HCT116 (cell line): ENCODE data around the gene TCF19.
"Not testable (repeated sequence)": the region's sequence is repeated elsewhere in the genome, so short reads cannot be mapped to it uniquely, and the experiment has no call there.

Experiments
- CTCF ChIP-seq, 3 experiments: fragments of 200-600 bp in 1 of 3; sonication (generic) in 1 of 3; IDR thresholded peaks in 2 of 3; conservative IDR thresholded peaks in 1 of 3; 2 replicates each; pipeline ENCODE4 v1.5.1; 2012 to 2017; ENCODE audit warnings: low read depth in 2 of 3, low read length in 2 of 3, antibody characterized with exemption in 1 of 3, borderline replicate concordance in 1 of 3, control low read depth in 1 of 3, mild to moderate bottlenecking in 1 of 3, mixed read lengths in 1 of 3, mixed run types in 1 of 3, moderate library complexity in 1 of 3; ENCODE audit not compliant: insufficient read depth in 1 of 3
- EZH2 ChIP-seq: fragments of 200-600 bp; sonication (generic); IDR thresholded peaks from 2 replicates; pipeline ENCODE4 v1.6.1; 2017; ENCODE audit warnings: antibody characterized with exemption, mixed run types
- YY1 ChIP-seq: IDR thresholded peaks from 2 replicates; pipeline ENCODE4 v1.6.1; 2011; ENCODE audit warnings: low read length, low read depth, moderate library complexity, mild to moderate bottlenecking; ENCODE audit not compliant: insufficient replicate concordance; ENCODE audit errors: extremely low read depth
- ZNF274 ChIP-seq: fragments of 200-500 bp; sonication (Bioruptor generic); IDR thresholded peaks from 2 replicates; pipeline ENCODE4 v1.6.1; 2014; ENCODE audit warnings: mild to moderate bottlenecking, low read depth, low read length, inconsistent platforms

GRCh38 chr6:31192431-31193105, 34.2 kb downstream of the TCF19 start:
- TF ChIP-seq CTCF (IDR thresholded peaks at IDR 0.05 in 2 of 3, conservative IDR thresholded peaks at IDR 0.05 in 1 of 3; ENCODE audit: borderline replicate concordance in 1 of 3, insufficient read depth in 1 of 3, low read depth in 2 of 3, low read length in 2 of 3), result peak; percentile 67 to 93 (median 73)
- not testable (repeated sequence) for TF ChIP-seq EZH2, ZNF274, YY1
